HG02798 (cell line): Measurements from ENCODE around the gene LGALS1.
A peak's percentile ranks its signal among the peaks of the same experiment; 100 is the strongest.
"Not testable (repeated sequence)": the region's sequence is repeated elsewhere in the genome, so short reads cannot be mapped to it uniquely, and the experiment has no call there.

Experiments
- ATAC-seq: cut with Tn5 transposase; IDR thresholded peaks from one replicate; pipeline ENCODE4 v1.9.1; 2021; ENCODE audit warnings: mild to moderate bottlenecking; ENCODE audit not compliant: unreplicated experiment, poor library complexity

Gene LGALS1

GRCh38 chr22:37681556-37682049 lies 6.2 kb downstream of the LGALS1 start:
- no peak for ATAC-seq

GRCh38 chr22:37684803-37685615 lies 9.6 kb downstream of the LGALS1 start:
- no peak for ATAC-seq

- ATAC-seq = peak; percentile 84
These were observed 10.9 kb downstream of the LGALS1 start, which contains the start of gene NOL12 for GRCh38 chr22:37686002-37686982. TSS of gene NOL12 (plus strand) at chr22:37686343. CDS start at chr22:37686393, 50 bp downstream.

GRCh38 chr22:37690407-37690806 lies 15.0 kb downstream of the LGALS1 start:
- ATAC-seq = no peak

GRCh38 chr22:37690901-37691504 lies 15.6 kb downstream of the LGALS1 start:
- no peak for ATAC-seq

- ATAC-seq = no peak
These were observed 17.3 kb downstream of the LGALS1 start for GRCh38 chr22:37692627-37693285.

- ATAC-seq = not testable (repeated sequence)
These were observed 18.7 kb downstream of the LGALS1 start for GRCh38 chr22:37694131-37694530.

- ATAC-seq = not testable (repeated sequence)
These were observed 20.8 kb downstream of the LGALS1 start for GRCh38 chr22:37696260-37696656.

- peak; percentile 84 for ATAC-seq
These were observed 21.5 kb downstream of the LGALS1 start, which contains the start of gene TRIOBP for GRCh38 chr22:37696657-37697537. TSS of gene TRIOBP (plus strand) at chr22:37697048. CDS start at chr22:37701366, 4,318 bp downstream.

- no peak for ATAC-seq
These were observed 22.1 kb downstream of the LGALS1 start for GRCh38 chr22:37697538-37697835.

GRCh38 chr22:37701141-37701786 lies 25.8 kb downstream of the LGALS1 start:
- ATAC-seq = no peak

- no peak for ATAC-seq
These were observed 28.5 kb downstream of the LGALS1 start for GRCh38 chr22:37703906-37704305.

GRCh38 chr22:37704645-37705044 lies 29.2 kb downstream of the LGALS1 start:
- ATAC-seq = no peak

GRCh38 chr22:37705205-37705604 lies 29.8 kb downstream of the LGALS1 start:
- no peak for ATAC-seq

- ATAC-seq = no peak
These were observed 33.4 kb downstream of the LGALS1 start for GRCh38 chr22:37708580-37709444.

- ATAC-seq = no peak
These were observed 34.0 kb downstream of the LGALS1 start for GRCh38 chr22:37709445-37709765.

GRCh38 chr22:37710675-37711074 lies 35.2 kb downstream of the LGALS1 start:
- no peak for ATAC-seq

GRCh38 chr22:37711490-37711889 lies 36.1 kb downstream of the LGALS1 start:
- no peak for ATAC-seq
